Measurements from ENCODE around the gene TPP1.
A peak's percentile ranks its signal among the peaks of the same experiment; 100 is the strongest.

Gene TPP1

DNA sequence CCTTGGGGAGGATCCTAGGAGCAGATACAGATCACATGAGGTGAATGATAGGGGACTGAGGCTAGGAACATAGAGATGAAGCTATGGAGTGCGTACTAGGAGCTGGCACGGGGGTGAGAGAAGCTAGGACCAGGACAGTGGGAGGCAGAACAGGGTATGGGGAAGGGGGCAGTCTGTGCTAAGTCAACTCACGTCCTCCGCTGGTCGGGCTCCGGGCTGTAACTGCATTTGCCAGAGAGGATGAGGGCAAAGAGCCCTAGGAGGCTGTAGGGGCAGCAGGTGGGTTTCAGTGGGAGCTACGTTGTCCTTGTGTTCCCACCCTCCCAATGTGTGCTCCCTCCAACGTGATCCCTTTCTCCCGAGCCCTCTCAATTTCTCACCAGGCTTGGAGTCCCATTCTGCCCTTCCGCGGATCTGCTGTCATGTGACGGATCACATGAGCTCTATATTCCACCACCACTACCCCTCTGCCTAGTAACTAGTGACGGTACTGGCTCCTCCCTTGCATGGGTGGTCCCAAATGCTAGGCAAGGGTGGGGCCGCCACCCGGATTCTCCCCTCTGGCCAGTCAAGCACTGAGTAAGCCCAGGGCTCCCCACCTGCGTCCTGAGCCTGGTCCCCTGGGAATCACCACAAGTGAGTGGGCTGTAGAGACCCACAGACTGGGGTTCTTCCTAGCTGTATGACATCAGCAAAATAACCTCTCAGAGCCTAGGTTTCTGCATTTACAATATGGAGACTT, at the start of gene TPP1:
Gene TPP1 (minus strand): TSS at position 419 of the 742 bp plus-strand sequence. CDS start 22 bp downstream, at position 397.
- DNase-seq (ENCODE audit: low read depth in 2 of 2, low spot score in 1 of 2): peak; percentile 82 to 84

GRCh38 chr11:6667733-6668374, 48.6 kb upstream of the TPP1 start:
- DNase-seq (ENCODE audit: low read depth in 2 of 2, low spot score in 1 of 2): no peak

DNA sequence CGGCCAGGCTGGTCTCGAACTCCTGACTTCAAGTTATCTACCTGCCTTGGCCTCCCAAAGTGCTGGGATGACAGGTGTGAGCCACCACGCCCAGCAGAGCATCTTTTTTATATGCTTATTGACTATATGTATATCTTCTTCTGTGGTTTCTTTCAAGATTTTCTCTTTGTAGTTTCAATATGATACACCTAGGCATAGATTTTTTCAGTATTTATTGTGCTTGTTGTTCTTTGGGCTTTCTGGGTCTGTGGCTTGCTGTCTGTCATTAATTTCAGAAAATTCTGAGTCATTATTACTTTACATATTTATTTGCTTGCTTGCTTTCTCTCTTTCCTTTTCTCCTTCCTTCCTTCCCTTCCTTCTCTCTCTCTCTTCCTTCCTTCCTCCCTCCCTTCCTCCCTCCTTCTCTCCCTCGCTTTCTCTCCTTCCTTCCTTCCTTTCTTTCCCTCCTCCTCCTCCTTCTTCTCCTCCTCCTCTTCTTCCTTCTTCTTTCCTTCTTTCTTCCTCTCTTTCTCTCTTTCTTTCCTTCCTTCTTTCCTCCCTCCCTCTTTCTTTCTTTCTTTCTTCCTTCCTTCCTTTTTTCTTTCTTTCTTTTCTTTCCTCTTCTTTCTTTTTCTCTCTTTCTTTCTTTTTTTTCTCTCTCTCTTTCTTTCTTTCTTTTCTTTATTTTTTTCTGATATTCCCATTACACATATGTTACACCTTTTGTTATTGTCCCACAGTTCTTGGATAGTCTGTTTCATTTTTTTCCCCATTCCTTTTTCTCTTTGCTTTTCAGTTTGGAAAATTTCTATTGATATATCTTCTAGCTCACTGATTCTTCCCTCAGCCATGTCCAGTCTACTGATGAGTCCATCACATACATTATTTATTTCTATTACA, 47.3 kb upstream of the TPP1 start:
- no peak for DNase-seq (ENCODE audit: low read depth in 2 of 2, low spot score in 1 of 2)

DNA sequence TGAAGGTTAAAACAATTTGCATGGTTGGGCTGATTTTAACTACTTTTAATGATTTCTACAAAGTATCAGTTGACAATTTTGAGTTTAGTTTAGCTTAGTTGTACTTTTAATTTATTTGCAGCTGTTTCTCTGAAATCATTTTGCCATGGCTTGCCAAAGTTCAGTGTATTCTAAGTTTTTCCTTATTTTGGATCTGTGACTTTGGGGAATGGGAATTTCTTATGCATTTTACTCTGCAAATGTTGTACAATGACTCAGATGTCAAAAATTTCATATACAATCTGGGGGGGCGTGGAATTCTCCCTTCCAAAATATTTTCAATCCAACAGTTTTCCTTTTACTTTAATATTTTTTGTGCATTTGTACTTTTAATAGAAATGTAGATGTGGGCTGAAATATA, 45.3 kb upstream of the TPP1 start:
- DNase-seq (ENCODE audit: low read depth in 2 of 2, low spot score in 1 of 2): no peak

DNA sequence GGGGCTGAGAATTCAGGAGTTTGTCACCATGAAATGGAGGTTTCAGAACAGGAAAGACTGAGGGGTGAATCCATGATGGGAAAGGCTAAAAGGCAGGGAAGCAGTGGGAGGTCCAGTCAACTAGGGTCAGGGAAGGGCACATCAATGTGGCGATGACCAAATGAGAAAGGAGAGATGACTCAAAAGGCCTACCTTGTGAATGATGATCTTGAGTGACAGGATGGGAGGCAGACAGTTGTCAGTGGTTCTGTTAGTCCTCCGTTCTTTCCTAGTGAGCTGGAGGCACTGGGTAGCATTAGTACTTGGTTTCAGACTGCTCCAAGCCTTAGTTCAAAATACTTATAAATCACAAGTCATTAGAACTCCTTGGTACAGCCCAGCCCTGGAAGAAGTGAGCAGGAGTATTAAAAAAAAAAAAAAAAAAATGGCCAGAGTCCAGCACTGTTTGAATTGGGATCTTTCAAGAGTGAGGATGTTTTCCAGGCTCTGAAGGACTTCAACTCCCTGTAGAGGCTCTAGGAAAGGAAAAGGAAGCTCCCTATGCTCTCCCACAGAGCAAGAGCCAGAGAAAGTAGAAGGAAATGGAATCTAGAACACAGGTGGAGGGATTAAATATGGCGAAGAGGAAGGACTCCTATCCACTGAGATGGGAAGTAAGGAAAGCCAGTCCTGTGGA, 44.7 kb upstream of the TPP1 start:
- DNase-seq (ENCODE audit: low read depth in 2 of 2, low spot score in 1 of 2): no peak

- no peak for DNase-seq (ENCODE audit: low read depth in 2 of 2, low spot score in 1 of 2)
These were observed 41.5 kb upstream of the TPP1 start for GRCh38 chr11:6660712-6661111.

DNA sequence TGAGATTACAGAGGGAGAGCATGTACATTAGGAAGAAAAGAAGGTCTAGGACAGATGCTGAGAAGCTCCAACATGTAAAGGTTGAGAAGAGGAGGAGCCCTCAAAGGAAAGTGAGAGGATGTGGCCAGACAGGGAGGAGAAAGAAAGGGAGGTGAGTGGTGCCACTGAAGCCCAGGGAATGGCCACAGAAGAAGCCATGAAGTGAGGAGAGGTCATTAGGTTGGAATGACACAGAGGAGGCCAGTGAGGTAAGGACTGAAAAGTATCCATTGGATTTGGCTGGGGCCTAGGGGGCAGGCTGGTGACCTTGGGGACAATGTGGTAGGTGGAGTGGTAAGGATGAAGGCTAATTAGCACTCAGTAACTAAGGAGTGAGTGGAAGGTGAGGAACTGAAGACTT, 39.4 kb upstream of the TPP1 start:
- no peak for DNase-seq (ENCODE audit: low read depth in 2 of 2, low spot score in 1 of 2)

- DNase-seq (ENCODE audit: low read depth in 2 of 2, low spot score in 1 of 2): no peak
These were observed 38.1 kb upstream of the TPP1 start for GRCh38 chr11:6657346-6657745.

DNA sequence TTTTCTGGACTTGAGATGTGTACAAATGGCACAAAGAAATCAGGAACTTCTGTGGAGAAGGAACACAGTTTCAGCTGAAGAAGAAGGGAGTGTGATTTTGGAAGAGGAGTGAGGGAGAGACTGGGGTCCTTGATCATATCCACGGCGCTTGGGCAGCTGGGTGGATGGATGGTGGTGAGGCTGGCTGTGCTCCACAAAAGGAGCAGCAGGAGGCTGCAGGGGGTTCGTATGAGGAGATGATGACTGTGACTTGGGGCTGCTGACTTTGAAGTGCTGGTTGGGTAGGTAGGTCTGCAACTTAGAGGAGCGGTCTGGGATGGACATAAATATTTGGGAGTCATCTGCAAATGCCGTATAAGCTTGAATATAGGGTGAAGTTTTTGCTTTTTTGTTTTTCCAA, 37.7 kb upstream of the TPP1 start:
- DNase-seq (ENCODE audit: low read depth in 2 of 2, low spot score in 1 of 2): no peak

- no peak for DNase-seq (ENCODE audit: low read depth in 2 of 2, low spot score in 1 of 2)
These were observed 37.3 kb upstream of the TPP1 start for GRCh38 chr11:6656584-6656915.

- no peak for DNase-seq (ENCODE audit: low read depth in 2 of 2, low spot score in 1 of 2)
These were observed 36.8 kb upstream of the TPP1 start, which contains the start of gene DCHS1 for GRCh38 chr11:6655790-6656583. DCHS1 (minus strand) TSS chr11:6655809; CDS start chr11:6641613, 14,196 bp downstream.

DNA sequence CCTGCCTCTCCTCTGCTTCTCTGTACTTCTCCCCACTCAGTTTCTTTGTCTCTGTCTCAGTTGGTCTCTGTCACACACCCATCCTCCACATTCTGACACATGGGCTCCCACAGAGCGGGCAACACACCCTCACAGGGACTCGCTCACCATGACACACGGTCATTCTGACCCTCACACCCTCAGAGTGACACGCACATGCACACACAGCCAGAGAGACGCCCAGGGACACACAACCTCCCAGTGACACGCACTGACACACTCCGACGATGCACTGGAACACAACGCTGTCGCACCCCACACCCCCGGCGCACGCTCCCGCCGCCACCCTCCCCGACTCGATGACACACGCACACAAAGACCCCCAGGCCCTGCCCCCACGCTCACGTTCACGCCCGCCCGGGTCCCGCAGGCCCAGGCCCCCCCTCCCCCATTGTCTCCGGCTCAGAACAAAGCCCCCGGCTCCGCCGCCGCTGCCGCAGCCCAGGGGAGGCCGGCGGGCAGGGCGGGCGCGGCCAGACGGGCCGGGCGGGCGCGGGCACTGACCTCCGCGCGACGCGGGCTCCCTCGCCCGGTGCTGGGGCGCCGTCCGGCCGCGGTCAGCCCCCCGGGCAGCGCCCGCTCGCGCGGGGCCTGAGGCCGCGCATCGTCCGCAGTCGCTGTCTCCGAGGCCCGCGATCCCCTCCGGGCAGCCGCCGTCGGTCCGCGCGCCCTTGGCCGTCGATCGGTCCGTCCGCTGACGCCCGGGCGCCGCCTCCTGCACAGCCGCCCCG, 36.0 kb upstream of the TPP1 start:
- no peak for DNase-seq (ENCODE audit: low read depth in 2 of 2, low spot score in 1 of 2)

GRCh38 chr11:6654281-6655019, 35.2 kb upstream of the TPP1 start:
- DNase-seq (ENCODE audit: low read depth in 2 of 2, low spot score in 1 of 2): no peak

DNA sequence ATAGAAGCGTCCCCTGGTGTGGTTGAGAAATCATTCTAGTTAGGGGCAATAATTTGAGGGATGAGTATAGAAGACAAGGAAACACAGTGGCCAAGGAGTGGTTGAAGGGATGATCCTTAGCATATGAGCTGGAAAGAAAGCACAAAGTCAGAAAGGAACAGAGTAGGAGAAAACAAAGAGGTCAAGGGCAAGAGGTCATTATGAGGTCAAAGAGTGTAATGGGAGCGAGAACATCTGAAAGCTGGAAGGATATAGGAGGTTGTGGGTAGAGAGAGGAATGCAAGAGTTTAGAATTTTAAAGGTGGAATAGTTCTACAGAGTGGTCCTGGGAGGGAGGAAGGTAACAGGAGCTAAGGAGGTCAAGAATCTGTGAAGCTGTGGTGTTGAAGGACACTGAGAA, 34.4 kb upstream of the TPP1 start:
- DNase-seq (ENCODE audit: low read depth in 2 of 2, low spot score in 1 of 2): no peak

GRCh38 chr11:6653097-6653496, 33.9 kb upstream of the TPP1 start:
- DNase-seq (ENCODE audit: low read depth in 2 of 2, low spot score in 1 of 2): no peak

DNA sequence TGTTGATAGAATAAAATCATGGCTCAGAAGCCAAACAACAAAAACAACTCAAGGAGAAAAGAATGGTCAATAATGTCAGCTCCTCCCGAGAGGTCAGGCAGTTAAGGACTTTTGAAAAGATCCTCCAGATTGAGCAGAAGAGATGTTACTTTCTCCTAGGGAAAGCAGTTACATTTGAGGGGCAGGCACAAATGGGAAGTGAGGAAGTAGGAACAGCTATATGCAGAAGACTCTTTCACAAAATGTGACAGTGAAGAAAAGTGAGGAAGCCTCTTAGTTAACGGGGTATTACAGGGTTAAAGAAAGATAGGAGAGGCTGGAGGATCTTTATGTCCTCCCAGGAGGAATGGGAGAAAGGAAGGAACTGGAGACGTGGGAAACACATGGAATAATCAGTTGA, 33.0 kb upstream of the TPP1 start:
- DNase-seq (ENCODE audit: low read depth in 2 of 2, low spot score in 1 of 2): no peak

DNA sequence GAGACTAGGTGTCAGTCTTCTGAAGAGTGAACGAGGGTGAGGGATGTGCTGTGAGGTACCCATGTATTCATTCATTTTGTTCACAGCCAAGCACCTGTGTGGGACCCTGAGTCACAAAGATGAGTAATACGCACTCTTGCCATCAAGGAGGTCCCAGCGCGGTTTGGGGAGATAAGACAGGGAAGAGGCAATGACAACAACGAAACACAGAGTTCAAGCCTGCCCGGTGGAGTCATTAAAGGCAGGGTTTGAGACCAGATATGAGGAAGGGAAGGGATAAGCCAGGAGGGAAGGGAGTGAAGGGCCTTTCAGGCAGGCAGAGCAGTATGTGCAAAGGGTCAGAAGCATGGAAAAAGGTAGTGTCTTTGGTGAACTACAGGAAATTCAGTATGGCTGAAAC, 31.8 kb upstream of the TPP1 start:
- DNase-seq (ENCODE audit: low read depth in 2 of 2, low spot score in 1 of 2): no peak

GRCh38 chr11:6650104-6650503, 30.9 kb upstream of the TPP1 start:
- DNase-seq (ENCODE audit: low read depth in 2 of 2, low spot score in 1 of 2): no peak

GRCh38 chr11:6648501-6648900, 29.3 kb upstream of the TPP1 start:
- no peak for DNase-seq (ENCODE audit: low read depth in 2 of 2, low spot score in 1 of 2)
